Stimulated activated memory B cell treated with anti-CD40 and anti-IgM and Interleukin-4, amounts not matched to agents 10 μg/mL and 1 μg/mL and 100 μg/mL, for 72 hours (primary cell): ENCODE measurements around the gene MACROD2.

Experiments used
- ATAC-seq: fragments of 150-1000 bp; cut with Tn5 transposase; 2 replicates; pipeline ENCODE4 v1.10.0; 2021
- H3K27ac Mint-ChIP-seq: one replicate; pipeline ENCODE4 v1.8.0; 2022; ENCODE audit warnings: mild to moderate bottlenecking, mixed read lengths
- H3K27me3 Mint-ChIP-seq: one replicate; pipeline ENCODE4 v1.8.0; 2022; ENCODE audit warnings: mixed read lengths
- H3K36me3 Mint-ChIP-seq: one replicate; pipeline ENCODE4 v1.8.0; 2022; ENCODE audit warnings: mixed read lengths
- H3K4me1 Mint-ChIP-seq: one replicate; pipeline ENCODE4 v1.8.0; 2022; ENCODE audit warnings: mixed read lengths
- H3K4me3 Mint-ChIP-seq: one replicate; pipeline ENCODE4 v1.8.0; 2022; ENCODE audit warnings: mild to moderate bottlenecking, moderate library complexity, mixed read lengths
- H3K9me3 Mint-ChIP-seq: one replicate; pipeline ENCODE4 v1.8.0; 2022; ENCODE audit warnings: mixed read lengths

The MACROD2 gene

DNA sequence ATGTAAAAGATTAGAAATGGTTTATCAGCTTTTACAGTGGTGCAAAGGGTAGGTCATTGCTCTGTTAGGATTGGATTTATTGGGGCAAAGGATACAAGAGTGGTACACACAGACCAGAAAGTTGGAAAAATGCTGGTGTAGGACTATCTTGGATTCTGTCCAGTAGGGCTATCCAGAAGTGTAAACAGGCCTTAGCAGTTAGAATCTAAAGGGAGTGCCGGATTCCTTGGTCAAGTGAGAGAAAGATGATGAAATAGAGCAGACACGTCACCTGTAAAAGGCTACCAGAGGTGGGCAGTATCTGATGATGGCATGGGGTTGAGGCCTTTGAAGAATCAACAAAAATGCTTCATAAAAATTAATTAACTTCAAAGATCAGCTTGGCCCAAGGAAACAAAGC lies 1602.0 kb downstream of the MACROD2 start:
- Mint-ChIP-seq H3K4me1 (no peaks in the 10 kb centered on the region), H3K9me3 (no peaks in the 10 kb centered on the region), H3K4me3 (no peak overlapping the region), H3K36me3 (no peaks in the 10 kb centered on the region), H3K27ac (no peak overlapping the region), H3K27me3 (peaks cover 10% of the 10 kb centered on the region)
- ATAC-seq, result no peak

DNA sequence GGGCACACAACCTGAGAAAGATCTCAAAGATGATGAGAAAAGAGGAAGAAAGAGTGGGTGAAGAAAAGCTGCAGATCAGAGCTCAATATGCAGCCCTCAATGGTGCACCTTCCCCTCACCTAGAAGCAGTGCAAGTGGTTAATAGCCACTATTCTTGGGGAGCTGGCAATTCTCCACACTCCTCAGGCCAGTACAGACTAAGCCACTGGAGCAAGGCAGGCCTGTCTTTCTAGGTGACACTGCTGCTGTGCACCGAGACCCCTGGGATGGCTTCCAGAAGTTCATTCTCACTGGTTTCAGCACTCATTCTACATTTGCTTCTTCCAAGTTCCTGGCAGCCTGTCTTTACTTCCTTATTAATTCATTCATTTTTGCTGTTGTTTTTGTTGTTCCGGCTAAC lies 1604.6 kb downstream of the MACROD2 start:
- H3K4me3 Mint-ChIP-seq, result no peak overlapping the region
- no peaks in the 10 kb centered on the region for H3K4me1 Mint-ChIP-seq
- H3K27me3 Mint-ChIP-seq, result peaks cover 3% of the 10 kb centered on the region
- no peak for ATAC-seq
- no peaks in the 10 kb centered on the region for H3K36me3 Mint-ChIP-seq
- H3K27ac Mint-ChIP-seq, result no peak overlapping the region
- no peaks in the 10 kb centered on the region for H3K9me3 Mint-ChIP-seq

GRCh38 chr20:15600565-15600964 lies 1605.2 kb downstream of the MACROD2 start:
- Mint-ChIP-seq H3K9me3 (no peaks in the 10 kb centered on the region), H3K4me3 (no peak overlapping the region), H3K27me3 (no peaks in the 10 kb centered on the region), H3K27ac (no peak overlapping the region), H3K36me3 (no peaks in the 10 kb centered on the region), H3K4me1 (no peaks in the 10 kb centered on the region)
- no peak for ATAC-seq

DNA sequence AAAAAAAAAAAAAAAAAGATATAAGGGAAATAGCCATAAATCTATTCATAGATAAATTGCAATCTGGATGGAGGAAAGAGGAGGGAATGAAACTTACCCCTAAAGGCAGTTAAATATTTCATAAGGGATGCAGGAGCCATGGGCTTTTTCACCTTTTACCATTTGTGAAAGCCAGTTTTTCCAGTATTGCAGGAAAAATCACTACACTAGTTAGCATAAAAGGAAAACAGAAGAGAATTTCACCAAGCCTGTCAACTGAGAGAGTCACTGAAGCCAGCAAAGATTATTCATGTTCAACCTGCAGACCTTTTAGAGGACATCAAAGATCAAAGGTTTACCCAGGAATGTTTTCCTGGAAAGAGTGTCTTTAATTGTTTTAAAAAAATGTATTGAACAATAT lies 1608.2 kb downstream of the MACROD2 start:
- no peak for ATAC-seq
- no peaks in the 10 kb centered on the region for H3K9me3 Mint-ChIP-seq

DNA sequence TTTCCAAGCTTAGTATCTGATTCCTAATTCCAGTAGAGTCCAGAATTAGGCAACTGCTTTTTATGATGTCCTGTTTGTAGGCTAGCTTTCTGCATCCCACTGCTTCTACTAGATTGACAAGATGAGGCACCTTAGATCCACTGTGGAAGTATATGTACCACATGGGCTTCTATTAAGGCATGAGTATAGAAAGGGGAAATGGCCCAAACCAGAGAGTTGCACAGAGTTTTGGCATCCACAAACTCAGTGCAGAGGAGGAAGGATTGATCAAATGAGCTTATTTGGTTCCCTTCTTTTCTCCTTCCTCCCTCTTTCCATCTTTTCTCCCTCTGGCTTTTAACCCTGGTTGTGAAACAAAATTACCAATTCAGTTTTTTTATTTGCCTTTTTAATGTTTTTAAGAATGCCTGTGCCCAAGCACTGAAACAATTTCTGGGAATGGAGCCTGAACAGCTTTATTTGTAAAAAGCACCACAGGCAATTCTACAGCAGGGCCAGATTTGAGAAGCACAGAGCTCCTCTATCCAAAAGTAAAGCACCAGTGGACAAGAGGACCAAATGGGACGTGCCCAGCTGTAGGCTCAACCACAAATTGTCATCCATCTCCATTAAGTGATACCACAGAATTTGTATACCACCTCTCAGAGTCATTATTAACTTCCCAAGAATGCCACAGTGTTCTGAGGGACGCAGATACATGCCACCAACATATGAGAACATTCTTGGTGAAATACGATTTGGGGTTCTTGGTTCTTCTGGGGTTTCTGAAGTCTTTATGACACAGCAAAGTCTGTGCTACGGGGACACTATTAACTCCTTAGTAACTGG lies 1608.9 kb downstream of the MACROD2 start:
- Mint-ChIP-seq H3K4me1 (no peaks in the 10 kb centered on the region), H3K27ac (no peak overlapping the region)

More for the DNA sequence above, 1608.2 kb downstream of the MACROD2 start:
- H3K4me1 Mint-ChIP-seq, result no peaks in the 10 kb centered on the region
- H3K4me3 Mint-ChIP-seq, result no peak overlapping the region
- H3K27me3 Mint-ChIP-seq, result no peaks in the 10 kb centered on the region
- no peaks in the 10 kb centered on the region for H3K36me3 Mint-ChIP-seq
- no peak overlapping the region for H3K27ac Mint-ChIP-seq

DNA sequence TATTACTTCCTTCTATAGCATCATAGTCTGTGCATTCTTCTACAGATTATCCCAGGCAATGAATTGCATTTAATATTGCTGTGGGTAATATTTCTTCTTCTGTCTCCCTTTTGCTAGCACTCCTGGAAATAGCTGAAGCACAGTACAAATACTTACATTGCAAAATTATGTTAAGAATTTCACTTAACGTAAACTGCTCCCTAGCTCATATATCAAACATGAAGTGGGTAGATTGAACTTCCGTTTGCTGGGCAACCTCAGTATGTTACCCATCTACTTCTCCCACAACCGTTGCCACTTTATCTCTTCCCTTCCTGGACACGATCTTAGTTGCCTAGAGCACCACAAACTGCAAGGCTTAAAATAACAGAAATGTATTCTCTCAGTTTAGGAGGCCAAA lies 1614.6 kb downstream of the MACROD2 start:
- no peak for ATAC-seq
- no peaks in the 10 kb centered on the region for H3K9me3 Mint-ChIP-seq

More for the DNA sequence above, 1608.9 kb downstream of the MACROD2 start:
- Mint-ChIP-seq H3K9me3 (no peaks in the 10 kb centered on the region), H3K4me3 (no peak overlapping the region), H3K36me3 (no peaks in the 10 kb centered on the region), H3K27me3 (no peaks in the 10 kb centered on the region)
- ATAC-seq, result peak; percentile 56

DNA sequence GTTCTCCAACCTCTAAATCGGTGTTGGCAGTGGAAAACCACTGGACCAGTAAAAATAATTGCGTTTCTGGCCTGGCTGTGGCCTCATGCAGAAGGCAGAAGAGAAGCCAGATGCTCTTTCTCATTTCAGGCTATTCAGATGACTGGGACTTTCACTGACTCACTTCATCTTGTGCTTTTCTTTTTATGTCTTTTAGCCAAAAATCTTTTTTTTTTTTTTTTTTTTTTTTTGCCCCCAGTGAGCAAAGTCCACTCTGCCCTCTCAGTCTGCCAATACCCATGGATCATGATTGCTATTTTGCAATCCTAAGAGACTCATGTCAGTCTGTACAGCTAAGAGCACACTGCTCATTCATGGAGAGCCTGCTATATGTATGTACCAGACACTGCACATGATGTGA lies 1615.5 kb downstream of the MACROD2 start:
- Mint-ChIP-seq H3K4me3 (no peak overlapping the region), H3K9me3 (no peaks in the 10 kb centered on the region), H3K4me1 (peaks cover 6% of the 10 kb centered on the region), H3K27ac (no peak overlapping the region), H3K36me3 (no peaks in the 10 kb centered on the region), H3K27me3 (no peaks in the 10 kb centered on the region)
- ATAC-seq, result peak; percentile 35

More for the DNA sequence above, 1614.6 kb downstream of the MACROD2 start:
- Mint-ChIP-seq H3K4me3 (no peak overlapping the region), H3K36me3 (no peaks in the 10 kb centered on the region), H3K4me1 (peaks cover 6% of the 10 kb centered on the region), H3K27me3 (no peaks in the 10 kb centered on the region), H3K27ac (no peak overlapping the region)

DNA sequence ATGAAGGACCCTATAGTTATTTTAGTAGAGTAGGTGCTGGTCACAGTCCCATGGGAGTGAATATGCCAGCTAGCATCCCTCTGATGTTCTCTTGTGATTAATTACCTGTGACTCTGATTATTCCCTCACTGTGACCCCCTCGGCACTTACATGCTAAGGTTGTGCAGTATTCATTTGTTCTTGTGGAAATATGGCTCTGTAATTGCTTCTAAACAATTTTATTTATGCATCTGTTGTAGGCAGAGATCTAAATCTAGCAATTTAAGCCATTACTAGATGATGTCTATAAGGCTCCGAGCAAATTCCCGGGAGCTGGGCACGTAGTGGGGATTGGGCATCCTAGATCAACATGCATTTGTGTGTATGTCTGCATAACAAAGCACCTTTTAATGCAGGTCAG lies 1616.2 kb downstream of the MACROD2 start:
- H3K9me3 Mint-ChIP-seq, result no peaks in the 10 kb centered on the region
- H3K27me3 Mint-ChIP-seq, result no peaks in the 10 kb centered on the region
- no peak for ATAC-seq
- no peaks in the 10 kb centered on the region for H3K36me3 Mint-ChIP-seq
- H3K4me3 Mint-ChIP-seq, result no peak overlapping the region
- no peak overlapping the region for H3K27ac Mint-ChIP-seq
- peaks cover 6% of the 10 kb centered on the region for H3K4me1 Mint-ChIP-seq

GRCh38 chr20:15612198-15612597 lies 1616.9 kb downstream of the MACROD2 start:
- Mint-ChIP-seq H3K27ac (no peak overlapping the region), H3K4me3 (no peak overlapping the region), H3K4me1 (peaks cover 6% of the 10 kb centered on the region)

DNA sequence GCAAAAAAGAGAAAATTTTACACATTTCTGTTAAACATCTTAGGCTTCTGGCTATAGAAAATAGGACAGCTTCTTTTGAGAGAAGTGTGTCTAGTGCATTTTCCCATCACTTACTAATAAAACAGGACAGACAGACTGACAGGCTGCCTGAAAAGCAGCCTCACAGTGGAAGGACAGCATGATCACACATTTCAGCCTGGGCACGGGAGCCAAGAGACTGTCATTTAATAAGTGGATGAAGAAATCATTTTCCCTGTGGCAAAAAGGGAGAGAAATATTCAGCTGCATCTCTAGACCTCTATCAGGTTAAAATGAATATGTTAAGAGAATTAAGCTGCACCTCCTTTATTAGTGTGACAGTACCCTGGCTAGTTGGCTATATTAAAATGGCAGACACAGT lies 1617.5 kb downstream of the MACROD2 start:
- Mint-ChIP-seq H3K4me1 (peaks cover 6% of the 10 kb centered on the region), H3K27ac (no peak overlapping the region), H3K36me3 (no peaks in the 10 kb centered on the region), H3K9me3 (no peaks in the 10 kb centered on the region), H3K4me3 (no peak overlapping the region), H3K27me3 (no peaks in the 10 kb centered on the region)
- no peak for ATAC-seq

More at GRCh38 chr20:15612198-15612597, 1616.9 kb downstream of the MACROD2 start:
- H3K36me3 Mint-ChIP-seq, result no peaks in the 10 kb centered on the region
- ATAC-seq, result no peak
- no peaks in the 10 kb centered on the region for H3K9me3 Mint-ChIP-seq
- H3K27me3 Mint-ChIP-seq, result no peaks in the 10 kb centered on the region

- Mint-ChIP-seq H3K4me1 (peaks cover 6% of the 10 kb centered on the region), H3K36me3 (no peaks in the 10 kb centered on the region), H3K4me3 (no peak overlapping the region), H3K9me3 (no peaks in the 10 kb centered on the region), H3K27me3 (no peaks in the 10 kb centered on the region), H3K27ac (no peak overlapping the region)
- no peak for ATAC-seq
These were observed 1618.2 kb downstream of the MACROD2 start for GRCh38 chr20:15613530-15613929.

DNA sequence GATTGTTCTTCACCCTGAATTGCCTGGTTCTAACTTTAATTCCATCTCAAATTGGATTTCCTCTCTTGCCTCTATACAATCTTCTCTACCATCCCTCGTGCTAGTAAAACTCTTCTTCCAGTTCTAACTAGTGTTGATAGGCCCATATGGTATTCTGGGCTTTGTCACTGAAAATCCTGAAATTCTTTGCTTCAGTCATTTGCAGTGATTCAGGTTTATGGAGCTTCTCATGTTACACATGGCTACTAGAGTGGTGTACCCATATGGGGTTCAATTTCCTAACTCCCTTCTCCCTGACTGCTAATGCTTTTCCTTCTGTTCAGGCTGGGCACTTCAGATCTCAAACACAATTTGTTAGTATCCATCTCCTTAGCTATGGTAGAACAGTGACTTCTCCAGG lies 1621.3 kb downstream of the MACROD2 start:
- no peak for ATAC-seq
- Mint-ChIP-seq H3K9me3 (no peaks in the 10 kb centered on the region), H3K27ac (no peak overlapping the region), H3K36me3 (no peaks in the 10 kb centered on the region), H3K4me1 (no peaks in the 10 kb centered on the region), H3K27me3 (peaks cover 9% of the 10 kb centered on the region), H3K4me3 (no peak overlapping the region)

GRCh38 chr20:15618110-15618509 lies 1622.8 kb downstream of the MACROD2 start:
- peaks cover 9% of the 10 kb centered on the region for H3K27me3 Mint-ChIP-seq
- no peaks in the 10 kb centered on the region for H3K9me3 Mint-ChIP-seq
- ATAC-seq, result no peak
- no peak overlapping the region for H3K27ac Mint-ChIP-seq
- no peak overlapping the region for H3K4me3 Mint-ChIP-seq
- H3K36me3 Mint-ChIP-seq, result no peaks in the 10 kb centered on the region
- H3K4me1 Mint-ChIP-seq, result no peaks in the 10 kb centered on the region

- Mint-ChIP-seq H3K27me3 (peaks cover 9% of the 10 kb centered on the region), H3K9me3 (no peaks in the 10 kb centered on the region), H3K27ac (no peak overlapping the region), H3K36me3 (no peaks in the 10 kb centered on the region), H3K4me1 (no peaks in the 10 kb centered on the region), H3K4me3 (no peak overlapping the region)
- ATAC-seq, result no peak
These were observed 1623.6 kb downstream of the MACROD2 start for GRCh38 chr20:15618912-15619311.

DNA sequence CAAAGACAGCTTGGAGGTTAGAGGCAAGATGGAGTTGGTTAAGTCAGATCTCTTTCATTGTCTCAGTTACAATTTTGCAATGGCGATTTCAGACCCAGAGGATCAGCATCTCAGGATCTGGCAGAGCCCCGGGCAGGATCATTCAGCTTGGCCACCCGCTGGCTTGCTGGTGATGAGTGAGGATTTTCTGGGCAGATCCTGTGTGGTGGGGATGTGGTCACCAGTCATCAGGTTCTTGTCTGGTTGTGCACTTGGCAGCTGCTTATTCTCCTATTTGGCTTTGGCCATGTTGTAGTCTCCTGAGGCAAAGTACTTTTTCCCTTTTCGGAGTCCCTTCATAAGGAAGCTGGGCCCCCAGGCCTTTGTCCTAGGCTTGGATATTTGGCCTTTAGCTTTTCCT lies 1624.0 kb downstream of the MACROD2 start:
- Mint-ChIP-seq H3K36me3 (no peaks in the 10 kb centered on the region), H3K4me1 (no peaks in the 10 kb centered on the region), H3K4me3 (no peak overlapping the region), H3K9me3 (no peaks in the 10 kb centered on the region), H3K27ac (no peak overlapping the region), H3K27me3 (peaks cover 9% of the 10 kb centered on the region)
- ATAC-seq, result no peak

GRCh38 chr20:15619816-15620215 lies 1624.5 kb downstream of the MACROD2 start:
- H3K4me3 Mint-ChIP-seq, result no peak overlapping the region
- ATAC-seq, result no peak
- H3K9me3 Mint-ChIP-seq, result no peaks in the 10 kb centered on the region
- no peaks in the 10 kb centered on the region for H3K4me1 Mint-ChIP-seq
- no peak overlapping the region for H3K27ac Mint-ChIP-seq
- H3K36me3 Mint-ChIP-seq, result no peaks in the 10 kb centered on the region
- H3K27me3 Mint-ChIP-seq, result peaks cover 9% of the 10 kb centered on the region
